GM12878 (cell line): Measurements from ENCODE around the gene DCDC2C.

Experiments
- CTCF ChIP-seq, 3 experiments: IDR thresholded peaks in 2 of 3; conservative IDR thresholded peaks in 1 of 3; 2 replicates each; pipeline ENCODE4 v1.5.1; 2011; ENCODE audit warnings: low read depth in 3 of 3, low read length in 3 of 3, mild to moderate bottlenecking in 3 of 3, control low read depth in 2 of 3, moderate library complexity in 2 of 3, inconsistent platforms in 1 of 3, mixed read lengths in 1 of 3; ENCODE audit not compliant: control insufficient read depth in 2 of 3, insufficient read depth in 1 of 3; ENCODE audit errors: extremely low read depth in 1 of 3
- CUX1 ChIP-seq: IDR thresholded peaks from 2 replicates; pipeline ENCODE4 v1.6.1; 2012; ENCODE audit warnings: improper control_type of control experiment, low read depth, low read length; ENCODE audit not compliant: insufficient replicate concordance
- E2F8 ChIP-seq: fragments of 450-650 bp; IDR thresholded peaks from 2 replicates; pipeline ENCODE4 v1.6.1; 2018; ENCODE audit warnings: mild to moderate bottlenecking, low read depth, moderate library complexity; ENCODE audit not compliant: partially characterized antibody
- NR2C2 ChIP-seq: IDR thresholded peaks from 2 replicates; pipeline ENCODE4 v1.6.1; 2011; ENCODE audit warnings: borderline replicate concordance, low read depth; ENCODE audit not compliant: control insufficient read depth, insufficient read length
- STAT1 ChIP-seq: fragments of 450-650 bp; conservative IDR thresholded peaks from 2 replicates; pipeline ENCODE4 v1.6.1; 2014; ENCODE audit warnings: antibody characterized with exemption, mild to moderate bottlenecking

GRCh38 chr2:3766824-3767223 is 63.4 kb downstream of the DCDC2C start:
- TF ChIP-seq NR2C2 (no peak), STAT1 (no peak), E2F8 (no peak), CUX1 (no peak), CTCF (IDR thresholded peaks at IDR 0.05 in 2 of 3, conservative IDR thresholded peaks at IDR 0.05 in 1 of 3; ENCODE audit: control insufficient read depth in 2 of 3, extremely low read depth in 1 of 3, insufficient read depth in 1 of 3, low read depth in 3 of 3, low read length in 3 of 3) (no peak)
